ENCODE measurements around the gene CLDN10.

DNA sequence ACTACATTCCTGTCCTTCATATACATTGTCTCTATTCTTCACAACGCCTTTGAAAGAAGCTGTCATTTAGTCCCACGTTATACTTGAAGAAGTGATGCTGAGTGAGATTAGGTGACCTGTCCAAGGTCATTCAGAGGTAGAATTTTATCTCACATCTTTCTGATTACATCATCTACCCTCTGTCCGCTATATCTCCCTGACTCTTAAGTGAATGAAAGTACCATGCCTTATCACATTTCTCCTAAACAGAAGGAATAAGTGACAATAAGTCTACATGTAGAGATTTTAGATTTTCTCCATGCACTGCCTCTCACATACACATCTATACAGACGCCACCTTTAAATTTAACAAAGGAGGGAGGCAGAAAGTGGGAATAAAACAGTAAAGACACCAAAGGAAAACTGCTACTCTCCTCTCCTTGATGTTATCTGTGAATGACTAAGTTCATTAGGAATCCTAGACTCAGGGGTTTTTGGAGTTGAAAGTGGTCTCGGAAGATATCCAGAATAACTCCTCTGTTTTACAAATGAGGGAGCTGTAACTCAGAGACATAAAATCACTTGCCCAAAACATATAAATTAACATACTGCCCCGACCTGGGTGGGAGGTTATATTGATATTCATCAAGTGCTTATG lies 4.9 kb upstream of the CLDN10 start:
- TF ChIP-seq, protein P1, sequence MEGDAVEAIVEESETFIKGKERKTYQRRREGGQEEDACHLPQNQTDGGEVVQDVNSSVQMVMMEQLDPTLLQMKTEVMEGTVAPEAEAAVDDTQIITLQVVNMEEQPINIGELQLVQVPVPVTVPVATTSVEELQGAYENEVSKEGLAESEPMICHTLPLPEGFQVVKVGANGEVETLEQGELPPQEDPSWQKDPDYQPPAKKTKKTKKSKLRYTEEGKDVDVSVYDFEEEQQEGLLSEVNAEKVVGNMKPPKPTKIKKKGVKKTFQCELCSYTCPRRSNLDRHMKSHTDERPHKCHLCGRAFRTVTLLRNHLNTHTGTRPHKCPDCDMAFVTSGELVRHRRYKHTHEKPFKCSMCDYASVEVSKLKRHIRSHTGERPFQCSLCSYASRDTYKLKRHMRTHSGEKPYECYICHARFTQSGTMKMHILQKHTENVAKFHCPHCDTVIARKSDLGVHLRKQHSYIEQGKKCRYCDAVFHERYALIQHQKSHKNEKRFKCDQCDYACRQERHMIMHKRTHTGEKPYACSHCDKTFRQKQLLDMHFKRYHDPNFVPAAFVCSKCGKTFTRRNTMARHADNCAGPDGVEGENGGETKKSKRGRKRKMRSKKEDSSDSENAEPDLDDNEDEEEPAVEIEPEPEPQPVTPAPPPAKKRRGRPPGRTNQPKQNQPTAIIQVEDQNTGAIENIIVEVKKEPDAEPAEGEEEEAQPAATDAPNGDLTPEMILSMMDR (IDR thresholded peaks at IDR 0.05): no peak
- TF ChIP-seq POLR2AphosphoS5 (IDR thresholded peaks at IDR 0.05; ENCODE audit: insufficient read depth in 1 of 2, low read depth in 1 of 2): no peak

All from vagina (tissue), 2 donors.